Hindlimb muscle (tissue), 1 donor: ENCODE measurements around the gene ARHGAP15. TPM values are rescaled to one million over a fixed set of nuclear protein-coding genes. Genes with fewer than 3 reads are reported as not detected.
A peak's percentile ranks its signal among the peaks of the same experiment; 100 is the strongest.

Experiments used
- DNase-seq: peaks from one replicate; pipeline ENCODE4 v3.0.0-alpha.2; 2013
- polyA plus RNA-seq: library from polyadenylated mRNA; unstranded; fragments of 120-200 nt; gene quantifications from one replicate; pipeline ENCODE4 v1.2.1, GENCODE V29; 2013; ENCODE audit not compliant: insufficient read length

Gene ARHGAP15
- polyA plus RNA-seq, 1 donor: 7.3 TPM

DNA sequence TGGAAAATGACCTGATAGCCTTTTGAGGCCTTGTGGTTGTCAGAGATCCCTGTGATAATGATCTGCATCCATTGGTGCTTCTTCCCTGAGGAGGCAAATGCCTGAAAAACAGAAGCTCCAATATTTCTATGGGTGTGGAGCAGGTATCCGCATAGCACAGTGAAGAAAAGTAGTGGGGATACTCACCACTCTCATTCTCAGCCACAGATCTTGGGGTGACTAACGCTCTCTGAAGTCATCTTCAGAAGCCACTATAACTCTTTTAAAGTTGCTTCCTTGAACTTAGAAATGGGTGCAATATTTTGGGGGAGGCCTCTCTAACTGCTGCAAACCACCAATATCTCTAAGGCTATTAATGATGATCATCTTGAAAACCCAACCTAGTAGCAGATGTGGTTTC, 46.2 kb downstream of the ARHGAP15 start:
- no peak for DNase-seq

DNA sequence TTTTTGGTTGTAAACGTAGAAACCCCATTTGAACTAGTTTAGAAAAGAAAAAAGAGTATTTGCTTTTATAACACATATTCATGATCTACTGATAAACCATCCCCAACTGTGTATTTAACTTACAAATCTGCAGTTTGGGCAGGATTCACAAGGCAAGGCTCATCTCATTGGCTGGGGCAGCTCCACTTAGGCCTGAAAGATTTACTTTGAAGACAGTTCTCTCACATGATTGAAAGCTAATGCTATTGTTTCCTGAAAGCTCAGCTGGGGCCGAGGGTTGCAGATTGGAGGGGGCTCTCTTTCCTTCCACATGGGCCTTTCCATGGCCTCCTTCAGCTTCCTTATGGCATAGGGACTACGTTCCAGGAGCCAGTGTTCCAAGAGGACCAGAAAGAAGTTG, 47.4 kb downstream of the ARHGAP15 start:
- no peak for DNase-seq

DNA sequence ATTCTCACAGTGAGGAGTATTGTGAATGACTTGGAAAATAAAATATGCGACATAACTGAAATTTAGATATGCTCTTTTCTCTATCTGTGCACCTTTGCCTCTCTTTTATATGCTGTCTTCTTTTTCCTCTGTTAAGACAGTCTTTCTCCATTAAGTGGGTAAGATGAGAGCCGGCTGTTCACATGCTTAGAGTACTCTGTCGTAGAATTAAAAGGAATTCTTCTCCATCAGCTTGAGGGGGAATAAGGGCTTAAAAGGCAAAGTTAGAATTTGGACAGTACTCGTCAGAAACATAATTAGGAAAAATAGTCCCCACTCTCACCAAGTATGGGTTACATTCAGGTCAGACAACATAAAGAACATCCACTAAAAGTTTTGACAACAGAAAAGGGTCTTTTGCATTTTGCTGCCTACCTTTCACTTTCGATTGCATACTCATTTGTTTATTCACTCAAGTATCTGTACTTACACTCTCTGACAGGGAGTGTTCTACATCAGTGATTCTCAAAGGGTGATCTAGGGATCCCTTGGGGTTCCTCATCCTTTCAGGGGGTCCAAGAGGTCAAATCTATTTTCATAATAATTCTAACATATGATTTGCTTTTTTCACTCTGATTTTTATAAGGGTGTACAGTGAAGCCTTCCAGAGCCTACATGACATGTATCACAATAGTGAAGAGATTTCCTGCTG, 48.0 kb downstream of the ARHGAP15 start:
- no peak for DNase-seq

DNA sequence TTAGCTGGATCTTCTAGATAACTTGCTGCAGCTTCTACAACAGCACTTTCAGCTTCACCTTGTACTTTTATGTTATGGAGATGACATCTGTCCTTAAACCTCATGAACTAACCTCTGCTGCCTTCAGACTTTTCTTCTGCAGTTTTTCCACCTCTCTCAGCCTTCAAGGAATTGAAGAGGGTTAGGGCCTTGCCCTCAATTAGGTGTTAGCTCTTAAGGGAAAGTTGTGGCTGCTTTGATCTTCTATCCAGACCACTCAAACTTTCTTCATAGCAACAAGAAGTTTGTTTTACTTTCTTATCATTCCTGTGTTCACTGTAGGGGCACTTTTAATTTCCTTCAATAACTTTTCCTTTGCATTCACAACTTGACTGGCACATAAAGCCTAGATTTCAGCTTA, 52.3 kb downstream of the ARHGAP15 start:
- no peak for DNase-seq

DNA sequence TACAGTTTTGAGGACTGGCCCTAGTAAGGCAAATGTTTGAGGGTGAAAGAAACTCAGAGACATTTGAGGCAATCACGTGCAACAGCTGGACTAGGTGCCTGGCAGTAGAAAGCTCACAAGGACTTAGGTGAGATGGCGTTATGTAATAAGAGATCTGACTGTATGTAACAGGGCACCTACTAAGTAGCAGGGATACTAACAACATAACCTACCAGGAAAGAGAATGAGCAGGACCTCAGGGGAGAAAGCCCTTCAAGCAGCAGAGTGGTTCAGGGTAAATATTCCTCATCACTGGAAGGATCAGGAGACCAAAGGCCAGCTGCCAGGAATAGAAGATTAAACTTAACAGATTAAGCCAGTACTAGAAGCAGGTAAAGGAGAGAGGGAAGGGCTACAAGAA, 53.4 kb downstream of the ARHGAP15 start:
- no peak for DNase-seq

DNA sequence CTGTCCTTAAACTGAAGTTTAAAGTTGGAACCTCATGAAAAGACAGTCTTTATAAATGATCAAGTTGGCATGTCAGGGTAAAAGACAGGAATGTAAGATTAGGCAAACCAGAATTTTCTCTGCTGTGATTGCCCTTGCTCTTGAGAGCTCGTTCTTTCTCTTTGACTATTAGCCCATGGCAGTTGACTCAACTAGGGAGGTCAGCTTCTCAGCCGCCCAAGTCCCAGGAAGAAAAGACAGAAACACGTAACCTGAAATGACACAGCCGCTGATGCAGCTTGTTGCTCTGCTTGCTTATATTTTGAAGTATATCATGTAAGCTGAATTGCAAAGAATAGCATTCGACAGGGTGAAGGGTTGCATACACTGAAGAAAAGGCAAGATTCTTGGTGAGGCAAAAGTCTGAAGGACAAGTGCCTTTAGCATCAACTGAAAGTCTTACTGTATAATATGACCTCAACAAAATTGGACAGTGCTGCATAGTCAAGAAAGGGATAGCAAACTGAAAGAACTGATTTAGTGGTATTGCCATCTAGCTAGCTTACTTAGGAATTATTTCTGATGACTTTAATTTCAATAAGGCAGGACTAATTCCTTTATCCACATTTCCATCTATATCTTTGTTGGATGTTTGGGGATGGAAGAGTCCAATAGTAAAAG, 54.7 kb downstream of the ARHGAP15 start:
- no peak for DNase-seq

DNA sequence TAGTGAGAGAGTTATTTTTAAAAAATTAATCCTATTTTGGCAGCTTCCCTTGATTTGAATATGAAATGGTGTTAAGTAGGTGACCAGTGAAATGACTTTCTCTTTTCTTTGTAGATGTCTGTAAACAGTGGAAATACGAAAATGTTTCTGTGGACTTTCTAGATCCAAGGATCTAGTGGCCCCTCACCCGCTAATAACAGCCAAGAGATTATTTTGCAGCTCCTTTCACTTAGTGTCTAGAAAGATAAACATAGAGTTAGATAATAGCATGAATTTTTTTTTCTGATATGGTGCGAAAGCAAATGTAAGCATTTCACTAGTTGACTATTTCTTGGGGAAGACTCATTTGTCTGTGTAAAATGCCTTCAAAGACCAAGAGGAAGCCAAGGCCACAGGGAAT, 57.7 kb downstream of the ARHGAP15 start:
- no peak for DNase-seq

DNA sequence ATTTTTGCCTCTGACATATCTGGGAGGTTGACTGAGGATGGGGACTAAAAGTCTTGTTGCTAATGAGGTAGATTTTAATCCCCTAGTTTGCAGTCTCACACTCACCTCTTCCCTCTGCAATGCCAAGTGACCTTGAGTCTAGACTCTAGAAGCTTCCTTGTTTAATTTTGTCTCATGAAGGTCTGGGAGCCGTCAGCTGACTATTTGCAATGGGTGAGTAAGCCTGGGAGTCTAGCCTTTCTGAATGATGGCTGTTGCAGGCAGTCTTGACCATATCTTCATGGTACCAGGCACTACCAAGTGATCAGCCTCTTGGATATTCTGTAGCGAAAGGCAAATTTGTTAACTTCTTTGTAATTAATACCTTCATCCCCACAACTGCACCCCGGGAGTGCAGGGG, 61.2 kb downstream of the ARHGAP15 start:
- no peak for DNase-seq

DNA sequence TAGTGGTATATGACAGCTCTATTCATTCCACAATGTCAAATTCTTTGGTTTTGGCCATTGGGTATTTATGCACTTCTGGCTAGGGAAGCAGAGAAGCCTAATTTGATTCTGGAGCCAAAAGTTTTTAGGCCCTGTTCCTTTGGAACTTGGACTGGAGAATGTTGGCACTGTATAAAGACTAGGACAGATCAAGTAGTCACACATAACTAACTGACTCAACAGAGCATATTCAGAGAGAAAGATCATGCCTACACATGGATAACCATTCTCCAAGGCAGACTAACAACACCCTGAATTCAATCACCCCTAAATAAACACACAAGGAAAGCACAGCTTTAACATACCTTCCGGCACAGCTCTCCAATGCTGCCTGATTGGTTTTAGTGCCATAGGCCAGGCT, 62.9 kb downstream of the ARHGAP15 start:
- no peak for DNase-seq

DNA sequence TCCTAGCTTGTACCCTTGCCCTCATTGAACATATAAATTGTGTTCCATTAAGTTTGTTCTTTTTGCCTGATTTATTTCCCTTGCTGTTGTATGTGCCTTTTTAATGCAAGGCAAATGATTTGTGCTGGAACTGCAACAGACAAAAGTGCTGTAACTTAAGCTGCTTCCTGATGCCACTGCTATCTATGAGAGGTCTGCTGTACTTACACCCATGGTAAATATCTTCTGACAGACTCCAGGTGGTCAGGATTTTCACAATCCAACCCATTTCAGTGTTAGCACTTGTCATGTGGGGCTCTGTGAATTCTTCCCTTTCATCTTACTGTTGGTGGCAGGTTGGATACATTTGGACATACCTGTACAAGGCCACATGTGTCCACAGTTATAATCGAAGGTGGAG, 63.5 kb downstream of the ARHGAP15 start:
- DNase-seq: no peak

DNA sequence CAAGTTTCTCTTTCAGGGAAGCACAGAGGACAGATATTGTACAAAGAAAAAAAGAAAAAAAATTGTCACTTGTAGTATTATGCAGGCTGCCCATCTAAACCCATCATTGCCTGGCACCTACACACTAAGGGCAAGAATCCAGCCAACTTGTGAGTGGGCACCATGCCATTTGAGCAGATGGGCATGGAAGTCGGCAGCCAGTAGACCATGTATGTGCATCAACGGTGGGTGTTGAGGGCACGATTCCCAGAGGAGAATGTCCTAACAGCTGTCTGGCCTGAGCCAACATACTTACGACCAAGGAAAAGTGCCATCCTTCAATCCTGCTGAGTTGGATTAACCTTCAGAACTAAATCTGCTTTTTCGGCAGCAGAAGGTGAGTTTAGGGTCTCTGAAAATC, 63.9 kb downstream of the ARHGAP15 start:
- peak; percentile 42 for DNase-seq

DNA sequence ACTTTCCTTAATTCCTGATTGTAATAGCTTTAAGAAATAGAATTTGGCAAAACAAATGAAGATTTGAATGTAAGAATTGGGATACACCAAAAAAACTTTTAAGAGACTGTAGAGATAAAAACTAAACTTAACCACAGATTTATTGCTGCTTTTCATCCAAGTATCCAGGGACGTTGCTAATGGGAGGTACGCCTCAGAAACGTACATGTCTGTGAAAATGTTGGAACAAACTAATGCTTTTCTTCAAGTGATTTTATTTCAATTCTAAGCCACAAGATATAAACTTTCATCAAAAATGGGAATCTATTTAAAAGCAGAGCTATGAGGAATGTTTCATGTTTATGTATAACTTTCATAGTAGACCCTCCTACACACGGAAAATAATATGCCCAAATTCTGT, 66.3 kb downstream of the ARHGAP15 start:
- no peak for DNase-seq

DNA sequence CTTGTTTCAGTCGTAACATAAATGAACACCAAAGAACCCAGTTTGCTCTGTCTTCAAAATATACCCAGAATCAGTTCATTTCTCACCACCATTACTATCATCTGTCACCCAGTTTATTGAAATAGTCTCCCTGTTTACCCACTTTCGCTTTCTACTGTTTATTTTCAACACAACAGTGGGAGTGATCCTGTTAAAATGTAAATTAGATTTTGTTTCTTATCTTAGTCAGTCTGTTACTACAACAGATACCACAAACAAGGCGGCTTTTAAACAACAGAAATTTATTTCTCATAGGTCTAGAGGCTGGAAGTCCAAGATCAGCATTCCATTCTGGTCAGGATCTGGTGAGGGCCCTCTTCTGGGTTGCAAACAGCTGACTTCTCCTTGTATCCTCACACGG, 74.8 kb downstream of the ARHGAP15 start:
- DNase-seq: no peak

DNA sequence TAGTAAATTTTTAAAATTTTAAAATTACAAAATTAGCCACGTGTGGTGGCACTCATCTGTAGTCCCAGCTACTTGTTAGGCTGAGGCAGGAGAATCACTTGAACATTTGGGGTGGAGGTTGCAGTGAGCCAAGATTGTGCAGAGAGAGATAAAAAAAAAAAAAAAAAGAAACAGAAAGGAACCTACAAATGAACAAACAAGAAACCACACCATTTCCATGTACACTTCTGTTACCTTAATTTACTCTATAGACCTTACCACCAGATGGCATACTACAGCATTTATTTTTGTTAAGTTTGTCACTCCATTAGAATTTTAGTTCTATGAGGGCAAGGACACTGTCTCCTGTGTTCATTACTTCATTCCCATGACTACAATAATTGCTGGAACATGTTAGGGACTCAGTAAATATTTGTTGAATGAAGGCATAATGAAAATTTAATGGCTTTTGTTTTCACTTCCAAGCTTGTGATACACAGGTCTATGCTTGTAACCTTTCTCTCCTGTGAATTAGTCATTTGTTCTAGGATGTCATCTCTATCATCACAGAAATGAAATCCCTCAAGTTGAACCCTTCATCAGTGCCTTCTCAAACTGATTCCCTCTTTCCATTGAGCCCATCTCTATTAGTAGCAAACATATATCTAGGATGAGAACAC, 76.0 kb downstream of the ARHGAP15 start:
- no peak for DNase-seq

DNA sequence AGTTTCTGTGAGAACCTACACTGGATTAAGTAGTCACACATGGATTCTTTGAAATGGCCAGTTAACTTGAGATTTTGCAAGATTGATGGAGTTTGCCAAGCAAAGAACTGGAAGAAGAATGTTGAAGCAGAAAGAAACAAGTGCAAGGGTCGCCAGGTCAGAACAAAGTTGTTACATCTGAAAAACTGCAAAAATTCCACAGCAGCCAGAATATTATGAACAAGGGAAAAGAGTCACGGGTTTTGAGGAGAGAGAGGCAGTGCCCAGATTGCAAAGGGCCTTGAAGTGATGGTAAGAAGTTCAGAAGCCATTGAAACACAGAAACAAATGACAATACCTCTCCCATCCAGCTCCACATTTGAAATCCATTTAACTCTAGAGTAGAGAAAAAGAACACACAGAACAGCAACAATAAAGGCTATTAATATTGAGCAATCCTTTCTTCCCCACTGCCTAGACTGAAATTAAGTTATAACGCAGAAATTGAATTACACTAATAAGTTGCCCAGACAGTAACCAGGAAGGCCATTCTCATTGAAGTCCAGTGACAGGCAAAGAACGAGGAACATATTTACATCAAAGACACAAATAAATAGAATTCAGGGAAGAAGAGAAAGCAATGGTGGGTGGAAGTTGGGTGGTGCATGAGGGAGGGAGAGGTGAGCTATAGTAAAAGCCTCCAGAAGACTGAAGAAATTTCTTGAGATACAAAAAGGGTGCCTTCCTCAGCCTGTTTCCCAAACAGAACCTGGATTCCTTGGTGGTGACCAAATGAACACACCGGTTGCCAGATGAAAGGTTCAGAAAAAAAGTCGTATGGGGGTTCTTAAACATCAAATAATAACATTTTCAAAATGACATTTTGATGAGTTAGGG, 80.6 kb downstream of the ARHGAP15 start:
- DNase-seq: no peak

DNA sequence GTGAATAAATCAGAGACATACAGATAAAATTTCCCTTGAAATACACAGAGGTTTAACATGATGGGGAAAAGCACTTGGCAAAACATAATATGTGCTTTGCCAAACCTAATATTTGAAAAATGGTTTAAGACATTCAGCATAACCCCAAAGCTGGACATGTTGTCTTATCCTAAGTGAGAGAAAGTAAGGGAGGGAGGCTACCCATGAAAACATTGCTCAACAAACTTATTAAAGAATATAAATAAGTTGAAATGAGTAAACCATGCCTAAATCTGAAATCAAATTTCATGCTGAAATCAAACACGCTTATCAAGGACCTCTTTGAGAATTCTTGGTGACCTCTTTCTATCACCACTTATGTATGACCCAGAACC, 81.2 kb downstream of the ARHGAP15 start:
- DNase-seq: no peak

DNA sequence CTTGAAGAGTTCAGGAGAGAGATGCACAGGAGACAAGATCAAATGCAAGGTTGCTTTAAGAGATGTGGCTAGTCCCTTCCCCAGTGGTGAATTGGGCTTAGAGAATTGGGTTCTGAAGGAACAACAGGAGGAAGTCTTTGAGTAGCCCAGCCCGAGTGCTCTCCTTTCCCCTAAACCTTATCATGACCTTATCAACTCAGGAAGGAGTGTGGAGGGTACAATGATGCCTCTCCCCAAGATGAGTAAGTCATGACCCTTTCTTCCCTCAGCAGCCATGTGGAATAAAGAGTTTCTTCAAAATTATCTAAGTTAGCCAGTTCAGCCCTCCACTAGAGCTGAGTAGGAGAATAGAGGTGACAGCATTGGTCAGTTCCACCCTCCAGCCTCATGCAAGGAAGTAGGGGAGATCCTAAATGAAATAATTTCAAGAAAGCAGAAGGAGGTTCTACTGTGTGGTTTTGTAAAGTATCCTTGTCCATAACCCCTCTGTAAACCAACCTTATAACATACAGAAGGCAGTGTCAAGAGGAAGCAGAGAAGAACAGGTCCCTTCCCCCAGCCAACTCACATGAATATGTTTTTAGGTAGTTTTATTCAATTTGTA, 88.4 kb downstream of the ARHGAP15 start:
- DNase-seq: no peak

DNA sequence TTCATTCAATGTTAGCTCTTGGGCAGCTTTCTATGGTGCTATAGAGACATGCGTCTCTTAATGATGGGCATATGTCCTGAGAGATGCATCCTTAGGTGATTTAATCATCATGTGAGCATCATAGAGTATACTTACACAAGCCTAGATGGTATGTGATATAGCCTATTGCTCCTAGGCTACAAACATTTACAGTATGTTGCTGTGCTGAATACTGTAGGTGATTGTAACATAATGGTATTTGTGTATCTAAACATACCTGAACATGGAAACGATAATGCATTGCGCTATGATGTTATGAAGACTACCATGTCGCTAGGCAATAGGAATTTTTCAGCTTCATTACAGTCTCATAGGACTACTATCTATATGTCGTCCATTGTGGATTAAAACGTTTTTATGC, 89.4 kb downstream of the ARHGAP15 start:
- no peak for DNase-seq

DNA sequence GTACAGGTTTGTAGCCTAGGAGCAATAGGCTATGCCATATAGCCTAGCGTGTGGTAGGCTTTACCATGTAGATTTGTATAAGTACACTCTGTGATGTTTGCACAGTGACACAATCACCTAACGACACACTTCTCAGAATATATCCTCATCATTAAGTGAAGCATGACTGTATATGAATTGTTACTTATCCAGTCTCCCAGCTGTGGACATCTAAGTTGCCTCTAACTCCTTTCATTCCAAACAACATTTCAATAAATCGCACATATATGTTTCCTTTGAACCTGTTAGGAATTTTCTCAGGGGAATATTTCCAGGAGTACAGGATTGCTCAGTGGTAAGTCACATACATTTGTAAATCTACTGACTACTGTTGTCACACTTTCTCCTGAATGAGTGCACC, 90.0 kb downstream of the ARHGAP15 start:
- DNase-seq: no peak

DNA sequence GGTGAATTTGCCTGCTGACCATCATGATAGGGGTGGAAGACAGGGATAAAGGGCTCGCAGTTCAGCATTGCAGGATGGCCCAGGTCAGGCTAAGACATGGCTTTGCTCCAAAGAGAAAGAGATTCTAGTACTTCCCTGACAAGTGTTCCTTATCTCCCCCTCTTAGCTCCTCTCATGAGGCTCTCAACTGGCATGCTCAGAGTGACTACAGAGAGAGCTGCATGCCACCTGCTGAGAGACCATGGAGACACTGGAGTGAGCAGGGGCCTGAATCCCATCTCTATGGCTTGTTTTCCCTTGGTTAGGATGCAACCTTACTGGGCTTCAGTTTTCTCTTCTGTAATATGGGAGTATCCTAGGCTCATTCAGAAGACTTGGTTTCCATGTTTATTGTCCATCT, 94.3 kb downstream of the ARHGAP15 start:
- no peak for DNase-seq

DNA sequence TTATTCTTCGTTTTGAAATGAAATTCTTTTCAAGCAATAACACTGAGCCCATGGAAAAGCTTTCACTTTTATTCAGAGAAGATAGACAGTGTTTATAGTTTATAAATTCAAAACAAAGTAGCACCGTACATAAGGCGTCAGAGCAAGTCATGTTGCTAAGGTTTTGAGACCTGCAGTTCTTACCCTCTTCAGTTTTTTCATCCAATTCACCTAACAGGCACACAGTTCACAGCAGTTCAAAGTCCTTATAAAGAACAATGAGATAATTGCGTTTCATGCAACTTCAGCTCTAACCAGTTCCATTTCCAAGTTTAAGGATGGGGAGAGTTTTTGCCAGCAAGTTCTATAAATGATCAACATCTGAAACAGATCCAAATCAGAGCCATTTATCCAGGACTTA, 96.7 kb downstream of the ARHGAP15 start:
- DNase-seq: no peak

DNA sequence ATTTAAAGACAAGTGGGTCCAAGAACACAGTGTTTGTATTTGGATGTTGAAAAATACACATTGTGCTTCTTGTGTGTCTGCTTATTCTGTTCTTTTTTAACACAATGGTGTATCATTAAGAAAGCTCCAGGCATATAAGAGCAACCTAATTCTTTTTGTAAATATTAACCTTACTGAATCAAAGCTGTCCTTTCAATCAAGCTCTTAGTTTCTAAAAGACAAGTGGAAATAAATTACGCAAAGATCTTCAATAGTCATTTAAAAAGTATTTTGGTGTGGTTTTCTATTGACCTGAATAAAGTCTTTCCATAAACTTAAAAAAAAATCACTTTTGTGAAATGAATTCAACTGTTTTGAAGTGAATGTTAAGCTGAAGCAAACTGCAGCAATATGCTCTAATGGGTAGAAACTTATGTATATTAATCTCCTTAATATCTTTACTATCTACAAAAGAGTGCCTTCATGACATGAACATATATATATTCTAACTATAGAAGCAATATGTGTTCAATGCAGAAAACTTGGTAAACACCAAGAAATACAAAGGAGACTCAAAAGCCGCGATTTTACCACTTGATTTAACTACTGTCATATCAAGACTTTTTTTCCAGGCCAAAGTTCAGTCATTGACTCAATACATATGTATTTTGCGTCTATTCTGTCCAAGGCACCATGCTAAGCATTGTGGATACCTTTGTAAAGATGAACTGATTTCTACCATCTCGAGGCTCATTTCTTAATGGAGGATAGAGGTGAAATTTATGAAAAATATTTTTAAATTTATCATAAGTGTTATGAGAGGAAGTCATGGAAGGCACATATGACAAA, 97.7 kb downstream of the ARHGAP15 start:
- no peak for DNase-seq
